Activated CD4-positive, alpha-beta T cell treated with anti-CD3 and anti-CD28 coated beads for 1 hour (primary cell): ENCODE results near the gene TSPEAR.
"Not testable (repeated sequence)": the region's sequence is repeated elsewhere in the genome, so short reads cannot be mapped to it uniquely, and the experiment has no call there.

Source experiments
- DNase-seq: peaks from one replicate; pipeline ENCODE4 v3.0.0-alpha.2; 2020

Gene TSPEAR

DNA sequence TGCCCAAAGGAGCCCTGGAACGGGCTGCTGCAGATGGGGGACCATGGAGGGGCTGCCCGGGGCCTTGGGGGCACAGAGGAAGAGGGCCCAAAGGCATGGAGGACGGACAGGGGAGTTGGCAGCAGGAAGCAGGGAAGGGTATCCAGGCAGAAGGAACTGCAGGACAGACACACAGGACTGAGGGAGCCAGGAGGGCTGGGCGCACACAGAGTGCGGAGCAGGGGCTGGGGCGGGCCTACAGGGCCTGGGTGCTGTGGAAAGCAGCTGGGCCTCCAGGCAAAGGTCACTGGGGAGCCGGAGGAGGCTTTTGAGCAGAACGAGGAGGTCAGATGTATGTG lies 199.5 kb downstream of the TSPEAR start:
- DNase-seq = no peak

DNA sequence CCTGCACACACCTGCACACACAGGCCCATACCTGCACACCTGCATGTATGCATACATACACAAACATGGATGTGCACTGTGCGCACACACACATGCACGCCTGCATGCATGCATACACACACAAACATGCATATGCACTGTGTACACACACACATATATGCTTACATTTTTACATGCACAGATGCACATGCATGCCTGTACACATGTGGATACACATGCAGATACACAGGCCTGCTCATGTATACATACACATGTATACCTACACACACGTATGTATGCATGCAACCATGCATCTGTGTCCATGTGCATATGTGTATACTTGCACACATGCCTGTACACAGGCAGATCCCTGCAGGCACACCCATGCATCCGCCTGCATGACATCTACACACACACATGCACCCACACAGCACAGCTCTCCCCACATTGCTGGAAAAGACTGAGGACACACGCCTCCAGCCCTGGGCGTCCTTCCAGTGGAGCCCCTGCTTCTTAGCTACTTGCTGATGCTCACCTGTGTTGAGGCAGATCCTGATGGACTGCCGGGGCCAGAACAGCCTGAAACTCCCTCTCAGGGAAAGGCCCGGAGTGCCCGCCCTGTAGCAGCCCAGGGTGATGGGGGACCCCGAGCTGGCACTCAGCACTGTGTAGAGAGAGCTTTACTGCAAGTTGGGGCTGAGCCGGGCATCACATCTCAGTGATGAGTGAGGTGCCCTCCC lies 200.0 kb downstream of the TSPEAR start:
- no peak for DNase-seq

DNA sequence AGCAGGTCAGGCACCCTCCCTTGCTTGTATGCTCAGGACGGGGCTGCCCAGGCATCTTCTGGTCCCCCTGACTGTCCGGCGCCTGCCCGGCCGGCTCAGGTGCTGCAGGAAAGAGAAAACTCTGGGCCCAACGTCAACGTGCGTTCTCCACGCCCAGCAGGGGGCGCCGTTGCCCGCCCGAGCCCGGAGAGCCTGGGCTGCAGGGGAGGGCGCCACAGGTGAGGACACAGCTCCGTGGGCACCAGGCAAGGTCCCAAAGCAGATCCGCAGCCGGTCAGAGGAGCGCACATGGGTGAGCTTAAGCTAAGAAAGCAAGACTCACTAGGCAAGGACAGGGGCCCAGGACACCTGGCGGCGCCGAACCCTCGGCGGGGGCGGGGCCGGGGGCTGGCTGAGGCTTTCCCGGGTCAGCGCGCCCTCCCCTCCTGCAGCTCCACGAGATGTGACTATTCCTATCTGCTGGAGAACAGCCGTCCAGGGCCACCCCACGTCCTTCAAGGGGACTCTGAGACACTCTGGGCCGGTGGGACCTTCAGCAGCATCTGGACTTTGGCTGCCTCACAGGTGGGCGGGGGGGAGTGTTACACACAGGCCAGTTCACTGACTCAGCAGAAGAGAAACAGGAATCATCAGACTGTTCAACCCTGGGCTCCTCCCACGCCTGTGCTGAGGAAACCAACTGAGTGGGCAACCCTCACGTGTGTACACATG lies 200.7 kb downstream of the TSPEAR start:
- peak; percentile 75 for DNase-seq

DNA sequence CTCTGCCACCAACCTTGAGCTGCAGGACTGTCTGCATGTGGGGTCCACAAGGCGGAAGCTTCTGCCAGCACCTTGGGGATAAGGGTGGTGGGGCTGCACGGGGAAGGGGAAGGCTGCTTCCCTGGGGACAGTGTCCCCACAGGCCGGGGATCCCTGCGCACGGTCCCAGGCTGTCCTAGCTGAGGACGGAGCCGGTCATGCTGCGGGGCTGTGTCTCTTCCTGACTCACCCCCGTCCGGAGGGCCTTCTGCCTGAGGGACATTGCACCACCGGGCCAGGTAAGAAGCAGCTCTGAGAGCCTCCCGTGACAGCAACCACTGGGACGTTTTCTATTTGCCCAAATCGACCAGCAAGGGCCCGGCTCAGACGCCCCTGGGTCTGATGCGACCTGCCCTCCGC lies 201.3 kb downstream of the TSPEAR start:
- no peak for DNase-seq

DNA sequence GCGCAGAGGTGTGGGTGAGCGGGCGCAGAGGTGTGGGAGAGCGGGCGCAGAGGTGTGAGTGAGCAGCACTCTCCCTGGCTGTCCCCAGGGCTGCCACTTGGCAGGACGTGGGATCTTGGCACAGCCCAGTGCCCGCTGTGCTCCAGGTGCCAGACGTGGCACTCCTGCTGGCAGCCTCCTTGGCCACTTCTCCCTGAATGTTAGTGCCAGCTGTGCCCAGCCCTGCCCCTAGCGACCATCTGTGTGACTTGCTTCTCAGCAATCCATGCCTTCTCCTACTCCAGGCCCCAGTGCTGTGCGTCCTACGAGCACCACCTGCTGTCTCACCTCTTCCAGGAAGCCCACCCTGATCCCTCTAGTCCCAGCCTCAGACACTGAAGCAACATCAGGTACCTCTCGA lies 201.8 kb downstream of the TSPEAR start:
- no peak for DNase-seq

DNA sequence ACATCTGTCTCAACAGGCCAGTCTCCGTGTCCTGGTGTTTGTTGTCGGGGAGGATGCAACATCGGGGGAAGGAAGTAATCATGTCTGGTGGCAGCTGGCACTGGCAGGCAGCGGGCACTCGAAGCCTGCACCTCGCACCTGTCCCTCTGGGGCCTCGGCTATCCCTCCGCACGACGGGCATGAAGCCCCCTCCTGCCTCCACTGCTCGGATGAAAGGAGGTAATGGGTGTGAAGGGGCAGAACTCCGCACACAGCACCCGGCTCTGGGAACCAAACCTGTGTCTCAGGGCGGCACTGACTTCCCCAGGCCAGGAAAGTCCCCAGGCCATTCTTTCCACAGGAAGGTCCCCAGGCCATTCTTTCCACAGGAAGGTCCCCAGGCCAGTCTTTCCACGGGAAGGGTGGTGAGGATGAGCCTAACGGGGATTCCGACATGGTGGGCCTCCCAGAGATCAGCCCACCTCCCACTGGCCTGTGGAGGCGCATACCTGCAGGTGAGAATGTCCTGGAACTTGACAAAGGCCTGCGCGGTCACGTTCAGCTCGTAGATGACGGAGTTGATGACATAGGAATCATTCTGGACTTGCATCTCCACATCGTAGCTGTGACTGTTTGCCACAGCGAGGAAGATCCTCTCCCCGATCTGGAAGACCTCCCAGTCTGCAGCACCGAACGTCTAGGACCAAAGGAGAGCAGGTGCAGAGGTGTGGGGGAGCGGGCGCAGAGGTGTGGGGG lies 202.5 kb downstream of the TSPEAR start:
- no peak for DNase-seq

DNA sequence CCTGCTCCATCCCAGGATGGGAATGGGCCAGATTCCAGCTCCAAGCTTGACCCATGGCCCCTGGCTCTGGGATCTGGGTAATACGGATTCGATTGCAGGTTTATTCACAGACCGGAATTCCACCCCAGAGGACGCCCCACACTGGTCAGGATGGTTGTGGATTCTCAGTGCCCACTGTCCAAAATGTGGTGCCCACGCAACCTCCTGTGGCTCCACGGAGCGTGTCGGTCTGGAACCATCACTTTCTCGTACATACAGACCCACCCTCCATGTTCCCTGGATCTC lies 203.0 kb downstream of the TSPEAR start:
- no peak for DNase-seq

DNA sequence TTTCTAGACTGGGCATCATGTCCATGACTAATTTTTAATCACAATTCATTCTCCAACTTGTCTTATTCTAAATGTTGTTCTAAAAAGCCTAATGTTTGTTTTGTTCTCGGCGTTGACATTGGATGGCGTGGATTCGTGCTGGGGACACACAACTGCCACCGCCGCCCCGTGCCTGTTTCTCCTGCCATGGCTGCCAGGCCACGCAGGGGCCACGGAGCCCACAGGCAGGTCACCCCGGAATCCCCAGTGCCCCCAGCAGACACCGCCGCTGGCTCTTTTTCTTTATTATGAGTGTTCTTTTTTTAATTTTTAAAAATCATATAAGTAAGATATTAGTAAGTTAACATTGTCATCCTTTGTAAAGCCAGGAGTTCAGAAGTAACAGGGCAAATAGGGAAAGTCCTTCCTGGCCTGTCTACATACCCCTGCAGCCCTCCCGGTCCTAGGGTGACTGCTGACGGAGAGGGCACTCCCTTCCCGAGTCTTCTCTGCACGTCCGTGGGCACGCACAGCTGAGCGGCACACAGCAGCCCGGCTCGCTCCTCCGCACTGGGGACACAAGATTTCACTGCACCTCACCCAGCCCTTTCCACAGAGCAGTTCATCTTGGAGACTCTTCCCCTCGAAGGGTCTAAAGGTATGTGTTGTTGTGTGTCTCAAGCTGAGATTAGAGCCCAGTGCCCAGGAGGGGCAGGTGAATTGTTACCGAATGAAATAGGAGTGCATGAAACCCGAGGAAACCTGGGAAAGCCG lies 203.5 kb downstream of the TSPEAR start:
- DNase-seq = no peak

DNA sequence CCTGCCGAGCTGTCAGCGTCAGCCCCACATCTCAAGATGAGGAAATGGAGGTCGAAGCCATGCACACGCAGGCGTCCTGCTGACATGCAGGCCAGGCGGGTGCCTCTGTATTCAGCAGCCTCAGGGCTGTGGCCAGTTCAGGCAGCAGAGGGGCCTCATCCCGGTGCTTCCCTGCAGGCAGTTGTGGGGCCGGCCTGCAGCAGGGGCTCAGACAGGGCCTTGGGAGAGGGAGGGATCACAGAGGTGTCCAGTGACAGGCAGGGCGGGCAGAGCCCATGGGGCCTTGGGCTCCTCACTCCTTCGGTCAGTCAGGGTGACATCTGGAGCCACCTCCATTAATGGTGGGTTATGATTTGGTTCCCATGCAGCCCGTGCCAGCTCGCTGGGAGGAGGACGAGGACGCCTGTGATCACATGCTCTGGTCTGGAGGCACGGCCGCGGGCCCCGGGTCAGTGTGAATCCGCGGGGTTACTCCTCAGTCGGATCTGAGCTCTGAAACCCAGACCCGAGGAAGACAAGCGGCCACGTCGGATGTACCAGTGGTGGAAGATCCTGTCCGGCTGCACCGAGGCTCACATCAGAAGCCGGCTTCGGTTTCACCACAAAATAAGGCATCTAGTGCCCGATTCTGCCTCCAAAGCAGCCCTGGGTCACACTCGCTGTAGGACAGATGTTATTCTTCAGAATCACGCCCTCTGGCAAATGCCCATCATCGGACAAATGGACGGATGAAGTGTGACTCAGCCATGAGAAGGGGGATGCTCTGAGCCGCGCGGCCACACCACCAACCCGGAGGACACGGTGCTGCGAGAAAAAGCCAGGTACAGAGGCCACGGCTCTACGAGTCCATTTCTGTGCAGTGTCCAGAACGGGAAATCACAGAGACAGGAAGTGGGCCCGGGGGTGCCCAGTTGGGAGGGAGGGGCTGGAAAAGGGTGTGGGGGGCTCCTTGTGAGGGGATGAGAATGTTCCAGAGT lies 204.8 kb downstream of the TSPEAR start:
- no peak for DNase-seq

DNA sequence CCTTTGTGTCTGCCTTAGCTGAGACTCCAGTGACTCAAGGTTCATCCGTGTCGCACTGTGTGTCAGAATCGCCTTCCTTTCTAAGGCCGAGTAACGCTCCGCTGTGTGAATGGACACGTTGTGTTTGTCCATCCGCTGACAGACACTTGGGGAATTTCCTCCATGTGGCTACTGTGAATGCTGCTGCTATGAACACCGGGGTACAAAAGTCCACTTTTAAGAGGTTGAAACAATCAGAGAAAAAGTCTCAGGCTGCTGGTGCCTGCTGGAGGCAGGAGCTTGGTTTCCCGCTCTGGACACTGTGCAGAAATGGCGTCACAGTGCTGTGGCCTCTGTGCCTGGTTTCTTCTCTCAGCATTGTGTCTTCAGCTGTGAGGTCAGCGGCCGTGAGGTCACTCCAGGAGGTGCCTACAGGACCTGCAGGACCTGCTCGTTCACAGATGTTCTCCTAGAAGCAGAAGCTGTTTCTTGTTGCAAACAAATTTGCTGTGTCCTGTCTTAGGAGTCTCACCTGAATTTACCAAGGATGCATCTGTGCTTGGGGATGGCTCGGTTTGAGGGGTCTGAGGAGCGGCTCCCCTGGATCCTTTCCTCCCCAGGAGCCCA lies 205.6 kb downstream of the TSPEAR start:
- DNase-seq = no peak

DNA sequence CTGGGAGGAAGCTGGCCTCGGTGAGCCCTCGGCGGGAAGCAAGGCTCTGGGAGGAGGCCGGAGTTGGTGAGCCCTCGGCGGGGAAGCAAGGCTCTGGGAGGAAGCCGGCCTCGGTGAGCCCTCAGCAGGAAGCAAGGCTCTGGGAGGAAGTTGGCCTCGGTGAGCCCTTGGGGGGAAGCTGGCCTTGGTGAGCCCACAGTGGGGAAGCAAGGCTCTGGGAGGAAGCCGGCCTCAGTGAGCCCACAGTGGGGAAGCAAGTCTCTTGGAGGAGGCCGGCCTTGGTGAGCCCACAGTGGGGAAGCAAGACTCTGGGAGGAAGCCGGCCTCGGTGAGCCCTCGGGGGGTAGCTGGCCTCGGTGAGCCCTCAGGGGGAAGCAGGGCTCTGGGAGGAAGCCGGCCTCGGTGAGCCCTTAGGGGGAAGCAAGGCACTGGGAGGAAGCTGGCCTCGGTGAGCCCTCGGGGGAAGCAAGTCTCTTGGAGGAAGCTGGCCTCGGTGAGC lies 207.4 kb downstream of the TSPEAR start:
- no peak for DNase-seq

DNA sequence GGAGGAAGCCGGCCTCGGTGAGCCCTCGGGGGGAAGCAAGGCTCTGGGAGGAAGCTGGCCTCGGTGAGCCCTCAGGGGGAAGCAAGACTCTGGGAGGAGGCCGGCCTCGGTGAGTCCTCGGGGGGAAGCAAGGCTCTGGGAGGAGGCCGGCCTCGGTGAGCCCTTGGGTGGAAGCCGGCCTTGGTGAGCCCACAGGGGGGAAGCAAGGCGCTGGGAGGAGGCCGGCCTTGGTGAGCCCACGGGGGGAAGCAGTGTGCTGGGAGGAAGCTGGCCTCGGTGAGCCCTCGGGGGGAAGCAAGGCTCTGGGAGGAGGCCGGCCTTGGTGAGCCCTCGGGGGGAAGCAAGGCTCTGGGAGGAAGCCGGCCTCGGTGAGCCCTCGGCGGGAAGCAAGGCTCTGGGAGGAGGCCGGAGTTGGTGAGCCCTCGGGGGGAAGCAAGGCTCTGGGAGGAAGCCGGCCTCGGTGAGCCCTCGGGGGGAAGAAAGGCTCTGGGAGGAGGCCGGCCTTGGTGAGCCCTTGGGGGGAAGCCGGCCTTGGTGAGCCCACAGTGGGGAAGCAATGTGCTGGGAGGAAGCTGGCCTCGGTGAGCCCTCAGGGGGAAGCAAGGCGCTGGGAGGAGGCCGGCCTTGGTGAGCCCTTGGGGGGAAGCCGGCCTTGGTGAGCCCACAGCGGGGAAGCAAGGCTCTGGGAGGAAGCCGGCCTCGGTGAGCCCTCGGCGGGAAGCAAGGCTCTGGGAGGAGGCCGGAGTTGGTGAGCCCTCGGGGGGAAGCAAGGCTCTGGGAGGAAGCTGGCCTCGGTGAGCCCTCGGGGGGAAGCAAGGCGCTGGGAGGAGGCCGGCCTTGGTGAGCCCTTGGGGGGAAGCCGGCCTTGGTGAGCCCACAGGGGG lies 208.1 kb downstream of the TSPEAR start:
- not testable (repeated sequence) for DNase-seq

DNA sequence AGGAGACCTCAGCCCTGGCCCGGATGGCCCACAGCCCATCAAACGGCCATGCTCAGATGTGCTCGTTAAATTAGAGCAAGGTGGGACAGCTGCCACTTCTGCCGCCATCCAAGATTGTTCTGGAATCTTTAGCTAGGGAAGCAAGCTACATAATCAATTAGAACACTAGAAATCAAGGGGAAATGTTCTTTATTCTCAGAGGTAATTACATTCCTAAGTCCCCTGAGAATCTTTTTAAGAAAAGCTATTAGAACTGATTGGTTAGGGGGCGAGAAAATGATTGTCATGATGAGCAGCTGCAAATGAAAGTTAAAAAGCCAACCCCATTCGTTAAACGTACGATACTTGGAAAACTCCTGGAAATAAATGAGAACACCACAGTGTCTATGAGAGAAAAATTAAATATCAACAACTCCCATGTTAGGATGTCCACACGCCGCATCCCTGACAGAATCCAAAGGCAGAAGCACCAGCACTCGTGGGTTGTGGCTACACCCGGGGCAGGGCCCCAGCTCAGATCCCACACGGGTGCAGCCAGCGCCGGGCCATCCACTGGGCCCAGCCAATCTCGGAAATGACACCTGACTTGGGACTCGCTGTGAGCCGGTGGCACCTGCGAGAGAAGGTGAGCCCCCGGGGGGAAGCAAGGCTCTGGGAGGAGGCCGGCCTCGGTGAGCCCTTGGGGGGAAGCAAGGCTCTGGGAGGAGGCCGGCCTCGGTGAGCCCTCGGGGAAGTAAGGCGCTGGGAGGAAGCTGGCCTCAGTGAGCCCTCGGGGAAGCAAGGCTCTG lies 209.0 kb downstream of the TSPEAR start:
- no peak for DNase-seq

DNA sequence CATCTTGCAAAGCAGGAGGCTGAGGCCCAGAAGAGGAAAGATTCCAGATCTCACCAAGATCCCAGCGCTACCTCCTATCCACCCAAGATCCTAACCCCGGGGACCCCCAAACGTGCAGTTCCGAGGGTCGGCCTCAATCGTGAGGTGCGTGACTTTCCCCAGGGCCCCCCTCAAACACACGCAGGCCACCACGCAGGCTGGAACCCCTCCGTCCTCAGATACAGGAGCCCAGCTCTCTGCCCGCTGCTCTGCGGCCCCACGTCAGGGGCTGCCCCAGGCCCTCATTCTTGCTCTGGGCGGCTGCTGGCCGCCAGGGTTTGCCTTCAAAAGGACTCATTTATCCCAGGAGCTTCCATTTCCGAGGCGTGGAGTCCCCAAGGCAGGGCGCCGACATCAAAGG lies 211.3 kb downstream of the TSPEAR start:
- no peak for DNase-seq

DNA sequence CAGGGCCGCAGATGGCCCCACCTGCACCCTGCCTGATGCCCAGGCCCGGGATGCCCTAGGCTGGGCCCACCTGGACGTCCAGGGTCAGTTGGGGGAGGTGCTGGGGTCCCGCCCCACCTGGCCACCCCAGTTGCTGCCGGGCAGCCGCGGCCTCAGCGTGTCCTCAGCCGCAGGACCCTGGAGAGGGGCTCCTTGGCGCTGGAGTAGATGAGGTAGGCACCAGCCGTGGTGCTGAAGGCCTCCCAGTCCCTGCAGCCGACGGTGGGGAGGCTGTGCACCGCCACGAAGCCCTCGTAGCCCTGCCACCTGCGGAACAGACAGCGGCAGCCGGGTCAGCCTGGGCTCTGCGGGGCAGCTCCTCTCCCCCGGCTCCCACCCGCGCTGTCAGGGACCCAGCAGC lies 211.7 kb downstream of the TSPEAR start:
- no peak for DNase-seq

DNA sequence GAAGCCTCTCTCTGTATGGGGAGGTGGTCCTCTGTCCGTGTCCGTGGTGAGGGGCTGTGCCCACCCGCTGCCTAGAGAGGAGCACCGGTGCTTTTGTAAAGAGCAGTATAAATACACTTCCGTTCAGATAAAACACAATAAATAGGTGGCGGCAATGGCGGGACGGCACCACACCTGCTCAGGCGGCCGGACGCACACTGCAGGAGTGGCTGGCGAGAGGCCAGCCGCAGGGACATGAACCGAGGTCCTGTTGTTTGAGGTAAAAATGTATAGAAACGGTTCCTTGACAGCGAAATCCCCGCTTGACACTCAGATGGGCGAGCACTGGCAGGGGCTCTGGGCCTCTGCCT lies 212.2 kb downstream of the TSPEAR start:
- DNase-seq = no peak

DNA sequence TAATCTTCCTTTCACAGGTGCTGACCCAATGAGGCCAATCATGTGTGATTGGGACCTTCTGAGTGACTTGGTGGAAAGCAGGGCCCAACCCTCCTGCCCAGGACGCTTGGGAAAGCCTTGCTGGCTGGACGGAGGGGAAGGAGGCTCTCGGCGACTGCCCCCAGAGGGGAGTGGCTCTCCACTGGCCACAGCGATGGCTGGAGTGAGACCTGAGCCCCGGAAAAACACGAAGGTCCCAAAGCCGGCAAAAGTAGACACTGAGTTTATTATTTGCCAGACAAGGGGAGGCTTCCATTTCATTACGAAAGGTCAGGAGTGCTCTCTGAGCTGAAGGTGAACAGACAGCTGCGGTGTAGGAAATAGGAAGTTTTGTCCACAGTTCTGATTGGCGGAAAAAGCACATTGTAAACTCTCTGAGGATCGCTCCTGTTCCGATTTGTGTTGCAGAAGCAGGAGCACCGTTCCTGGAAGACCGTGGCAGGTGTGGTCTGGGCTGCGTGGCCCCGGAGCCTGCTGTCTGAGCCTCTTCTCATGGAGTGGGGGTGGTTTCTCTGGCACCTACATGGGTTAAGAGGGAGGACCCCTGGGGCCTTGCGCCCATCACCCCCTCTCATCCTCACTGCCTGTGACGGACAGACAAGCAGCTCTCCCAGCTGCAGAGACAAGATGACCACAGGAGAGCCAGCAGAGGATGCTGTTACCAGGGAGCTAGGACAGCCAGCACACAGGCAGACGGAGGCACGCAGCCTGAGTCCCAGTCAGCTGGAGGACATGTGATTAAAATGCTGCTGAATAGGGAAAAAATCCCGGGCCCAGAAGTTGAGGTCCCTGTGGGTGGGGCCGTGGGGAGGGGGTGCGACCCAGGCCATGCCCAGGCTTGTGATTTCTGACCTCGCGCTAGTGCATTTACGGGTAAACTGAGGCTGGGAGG lies 212.8 kb downstream of the TSPEAR start:
- DNase-seq = no peak

DNA sequence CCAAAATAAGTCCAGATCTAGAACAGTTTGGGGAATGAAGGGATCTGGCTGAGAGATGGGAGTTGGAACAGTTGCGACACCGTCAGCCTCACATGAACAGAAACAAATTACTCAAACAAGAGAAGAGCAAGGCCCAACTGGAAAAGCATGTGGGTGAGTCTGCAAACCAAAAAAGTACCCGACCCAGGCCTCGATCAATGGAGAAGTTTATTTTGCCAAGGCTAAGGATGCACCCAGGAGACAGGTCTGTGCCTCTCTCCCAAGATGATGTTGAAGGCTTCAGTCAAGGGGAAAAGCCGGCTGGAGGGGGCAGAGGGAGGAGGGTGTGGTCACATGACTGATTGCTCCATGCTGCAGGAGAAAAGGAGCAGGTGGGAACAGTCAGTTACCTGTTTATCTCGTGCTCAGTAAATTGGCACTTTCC lies 213.7 kb downstream of the TSPEAR start:
- DNase-seq = no peak
